Measurements from ENCODE around the gene KLF16. TPM values are rescaled to one million over a fixed set of nuclear protein-coding genes. Genes with fewer than 3 reads are reported as not detected.
A peak's percentile ranks its signal among the peaks of the same experiment; 100 is the strongest.

The KLF16 gene
- polyA plus RNA-seq, 4 donors: 7.8 to 18.6 (median 14.0) TPM

GRCh38 chr19:1827566-1828278, 35.7 kb downstream of the KLF16 start:
- 90 to 93% (median 91%) methylated on average over 39 to 41 of the region's 41 CpGs for WGBS, 3 donors
- peaks cover 5 to 83% (median 15%) of the 10 kb centered on the region in 3 donors for H3K36me3 ChIP-seq (ENCODE audit: control insufficient read depth in 3 of 3, insufficient read depth in 2 of 3, low read depth in 1 of 3, low read length in 3 of 3)
- no peak for FAIRE-seq
- no peak overlapping the region for H3K27ac ChIP-seq (ENCODE audit: low read depth in 1 of 3, low read length in 2 of 3)
- H3K4me3 ChIP-seq (ENCODE audit: low read depth in 1 of 3, low read length in 3 of 3): no peak overlapping the region
- no peak for DNase-seq
- H3K9me3 ChIP-seq (ENCODE audit: control insufficient read depth in 2 of 2, insufficient read depth in 1 of 2, low read depth in 1 of 2, low read length in 1 of 2): no peaks in the 10 kb centered on the region
- peaks cover 0 to 13% (median 5%) of the 10 kb centered on the region in 3 donors for H3K4me1 ChIP-seq (ENCODE audit: control insufficient read depth in 3 of 3, insufficient read depth in 2 of 3, low read depth in 1 of 3, low read length in 2 of 3)
- H3K27me3 ChIP-seq (ENCODE audit: control insufficient read depth in 3 of 3, insufficient read depth in 3 of 3, low read length in 3 of 3): no peaks in the 10 kb centered on the region

DNA sequence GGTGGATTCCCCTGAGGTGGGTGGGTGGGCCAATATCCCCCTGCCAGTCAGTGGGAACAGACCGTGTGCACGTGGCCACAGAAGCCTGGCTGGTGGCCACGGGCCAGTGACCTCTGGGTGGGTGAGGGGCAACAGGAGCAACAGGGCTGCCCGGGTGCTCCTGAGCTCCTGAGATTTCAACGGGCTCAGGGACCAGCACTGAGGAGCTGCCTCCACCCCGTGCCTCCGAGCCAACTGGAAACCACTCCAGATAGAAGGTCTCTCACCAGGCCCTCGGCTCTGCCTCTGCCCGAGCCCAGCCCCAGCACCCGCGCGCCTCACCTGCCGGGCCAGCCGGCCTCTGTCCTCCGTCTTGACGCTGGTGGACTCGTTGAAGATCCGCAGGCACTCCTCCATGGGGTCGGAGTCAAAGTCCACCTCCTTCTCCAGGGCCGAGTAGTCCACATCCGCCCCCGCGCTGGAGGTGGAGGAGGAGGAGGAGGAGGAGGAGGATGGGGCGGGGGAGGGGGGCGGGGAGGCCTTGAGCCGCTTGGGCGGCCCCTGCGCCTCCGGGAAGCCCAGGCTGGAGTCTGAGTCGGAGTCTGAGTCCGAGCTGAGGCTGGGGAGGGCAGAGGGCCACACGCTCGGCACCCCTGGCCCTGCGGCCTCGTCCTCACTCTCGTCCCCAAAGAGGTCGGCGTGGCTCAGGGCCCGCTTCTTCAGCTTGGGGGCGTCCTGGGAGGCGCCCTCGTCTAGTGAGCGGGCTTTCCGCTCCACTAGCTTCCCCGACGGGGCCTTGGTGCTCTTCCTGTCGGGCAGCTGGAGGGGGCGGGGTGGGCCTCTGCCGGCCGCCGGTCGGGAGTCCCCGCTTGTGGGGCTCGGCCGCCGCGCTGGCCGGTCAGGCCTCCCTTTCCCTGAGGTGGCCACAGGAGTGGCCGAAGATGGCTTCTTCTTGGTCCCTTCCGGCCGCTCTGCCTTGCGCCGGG, 36.5 kb downstream of the KLF16 start:
- no peak for FAIRE-seq
- Histone ChIP-seq H3K4me1 (ENCODE audit: control insufficient read depth in 3 of 3, insufficient read depth in 2 of 3, low read depth in 1 of 3, low read length in 2 of 3) (peaks cover 0 to 13% (median 5%) of the 10 kb centered on the region in 3 donors), H3K27ac (ENCODE audit: low read depth in 1 of 3, low read length in 2 of 3) (peak overlapping the region in 1 of 3 donors; percentile 67), H3K27me3 (ENCODE audit: control insufficient read depth in 3 of 3, insufficient read depth in 3 of 3, low read length in 3 of 3) (no peaks in the 10 kb centered on the region), H3K4me3 (ENCODE audit: low read depth in 1 of 3, low read length in 3 of 3) (peak overlapping the region in 1 of 3 donors; percentile 48), H3K9me3 (ENCODE audit: control insufficient read depth in 2 of 2, insufficient read depth in 1 of 2, low read depth in 1 of 2, low read length in 1 of 2) (no peaks in the 10 kb centered on the region), H3K36me3 (ENCODE audit: control insufficient read depth in 3 of 3, insufficient read depth in 2 of 3, low read depth in 1 of 3, low read length in 3 of 3) (peaks cover 10 to 85% (median 15%) of the 10 kb centered on the region in 3 donors)
- peak; percentile 39 to 83 for DNase-seq
- WGBS, 3 donors: 45 to 67% (median 57%) methylated on average over 29 to 63 of the region's 63 CpGs

DNA sequence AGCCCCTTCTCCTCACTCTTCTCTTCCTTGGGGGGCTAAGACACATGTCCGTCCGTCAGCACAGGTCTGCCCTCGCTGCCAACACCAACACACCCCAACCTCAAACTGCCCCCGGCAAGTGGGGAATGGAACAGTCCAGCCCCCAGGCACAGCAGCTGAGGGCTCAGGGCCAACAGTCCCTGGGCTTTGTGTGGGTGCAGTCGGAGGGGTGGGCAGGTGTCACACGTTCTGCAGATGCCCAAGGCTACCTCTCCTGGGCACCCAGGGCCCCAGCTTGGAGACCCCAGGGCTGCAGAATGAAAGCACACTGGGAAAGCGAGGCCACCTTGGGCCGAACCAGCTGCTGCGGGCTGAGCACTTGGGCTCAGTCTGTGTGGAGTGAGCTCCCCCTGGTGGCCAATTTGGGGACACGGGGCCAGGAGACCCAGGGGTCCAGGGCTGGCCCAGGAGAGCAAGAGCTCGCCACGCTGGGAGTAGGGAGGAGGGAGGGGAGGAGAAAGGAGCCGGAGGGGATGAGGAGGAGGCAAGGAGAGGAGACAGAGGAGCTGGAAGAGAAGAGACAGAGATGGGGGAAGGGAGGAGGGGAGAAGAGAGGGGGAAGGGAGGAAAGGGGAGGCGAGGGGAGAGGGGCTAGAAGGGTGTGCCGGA, 37.3 kb downstream of the KLF16 start:
- H3K4me1 ChIP-seq (ENCODE audit: control insufficient read depth in 3 of 3, insufficient read depth in 2 of 3, low read depth in 1 of 3, low read length in 2 of 3): peaks cover 0 to 13% (median 5%) of the 10 kb centered on the region in 3 donors
- FAIRE-seq (no peak), DNase-seq (peak; percentile 71 to 90)
- H3K9me3 ChIP-seq (ENCODE audit: control insufficient read depth in 2 of 2, insufficient read depth in 1 of 2, low read depth in 1 of 2, low read length in 1 of 2): no peaks in the 10 kb centered on the region
- peaks cover 12 to 89% (median 19%) of the 10 kb centered on the region in 3 donors for H3K36me3 ChIP-seq (ENCODE audit: control insufficient read depth in 3 of 3, insufficient read depth in 2 of 3, low read depth in 1 of 3, low read length in 3 of 3)
- H3K27me3 ChIP-seq (ENCODE audit: control insufficient read depth in 3 of 3, insufficient read depth in 3 of 3, low read length in 3 of 3): no peaks in the 10 kb centered on the region
- WGBS, 3 donors: 28 to 40% (median 39%) methylated on average over 13 to 15 of the region's 15 CpGs
- H3K4me3 ChIP-seq (ENCODE audit: low read depth in 1 of 3, low read length in 3 of 3): peak overlapping the region in 1 of 3 donors; percentile 48
- H3K27ac ChIP-seq (ENCODE audit: low read depth in 1 of 3, low read length in 2 of 3): peak overlapping the region in 1 of 3 donors; percentile 67

- FAIRE-seq: no peak
- Histone ChIP-seq H3K4me1 (ENCODE audit: control insufficient read depth in 3 of 3, insufficient read depth in 2 of 3, low read depth in 1 of 3, low read length in 2 of 3) (peaks cover 0 to 13% (median 5%) of the 10 kb centered on the region in 3 donors), H3K4me3 (ENCODE audit: low read depth in 1 of 3, low read length in 3 of 3) (no peak overlapping the region), H3K9me3 (ENCODE audit: control insufficient read depth in 2 of 2, insufficient read depth in 1 of 2, low read depth in 1 of 2, low read length in 1 of 2) (no peaks in the 10 kb centered on the region), H3K27ac (ENCODE audit: low read depth in 1 of 3, low read length in 2 of 3) (no peak overlapping the region), H3K27me3 (ENCODE audit: control insufficient read depth in 3 of 3, insufficient read depth in 3 of 3, low read length in 3 of 3) (no peaks in the 10 kb centered on the region), H3K36me3 (ENCODE audit: control insufficient read depth in 3 of 3, insufficient read depth in 2 of 3, low read depth in 1 of 3, low read length in 3 of 3) (peaks cover 15 to 90% (median 29%) of the 10 kb centered on the region in 3 donors)
- 86 to 92% (median 88%) methylated on average over 14 of the region's 14 CpGs for WGBS, 3 donors
- no peak for DNase-seq
These were observed 39.1 kb downstream of the KLF16 start for GRCh38 chr19:1824252-1824622.

DNA sequence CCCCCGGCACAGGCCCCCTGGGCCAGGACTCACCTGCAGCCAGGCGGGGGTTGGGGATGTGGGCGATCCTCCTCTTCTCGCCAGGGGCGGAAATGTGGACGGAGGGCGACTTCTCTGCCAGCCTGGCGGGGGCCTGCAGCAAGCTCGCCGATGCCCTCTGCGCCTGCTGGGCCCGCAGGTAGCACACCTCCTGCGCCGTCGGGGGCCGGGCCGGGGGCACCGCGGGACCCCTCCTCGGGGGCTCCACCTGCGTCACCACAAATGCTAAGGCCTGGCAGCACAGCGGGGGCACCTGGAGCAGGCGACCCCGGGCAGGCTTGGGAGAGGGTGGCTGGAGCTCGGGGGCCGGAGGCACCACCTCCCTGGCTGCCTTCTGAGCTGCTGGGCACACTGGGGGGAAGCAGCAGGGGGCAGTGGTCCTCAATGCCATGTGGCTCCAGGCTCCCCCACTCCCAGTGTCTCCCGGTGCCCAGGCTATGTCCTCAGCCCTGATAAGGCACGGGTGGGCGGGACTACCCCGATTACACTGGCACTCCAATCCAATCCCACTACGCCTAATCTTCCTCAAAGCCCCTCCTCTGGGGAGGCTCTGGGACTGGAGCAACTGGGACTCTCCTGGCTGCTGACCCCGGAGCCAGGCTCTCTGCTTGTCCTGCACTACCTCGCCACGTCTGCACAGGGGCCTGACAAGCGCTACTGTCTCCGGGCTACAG, 39.7 kb downstream of the KLF16 start:
- H3K27me3 ChIP-seq (ENCODE audit: control insufficient read depth in 3 of 3, insufficient read depth in 3 of 3, low read length in 3 of 3): no peaks in the 10 kb centered on the region
- FAIRE-seq (no peak), DNase-seq (no peak)
- H3K4me1 ChIP-seq (ENCODE audit: control insufficient read depth in 3 of 3, insufficient read depth in 2 of 3, low read depth in 1 of 3, low read length in 2 of 3): peaks cover 0 to 13% (median 5%) of the 10 kb centered on the region in 3 donors
- 86 to 93% (median 90%) methylated on average over 23 to 36 of the region's 36 CpGs for WGBS, 3 donors
- no peak overlapping the region for H3K27ac ChIP-seq (ENCODE audit: low read depth in 1 of 3, low read length in 2 of 3)
- H3K36me3 ChIP-seq (ENCODE audit: control insufficient read depth in 3 of 3, insufficient read depth in 2 of 3, low read depth in 1 of 3, low read length in 3 of 3): peaks cover 15 to 91% (median 33%) of the 10 kb centered on the region in 3 donors
- H3K4me3 ChIP-seq (ENCODE audit: low read depth in 1 of 3, low read length in 3 of 3): no peak overlapping the region
- no peaks in the 10 kb centered on the region for H3K9me3 ChIP-seq (ENCODE audit: control insufficient read depth in 2 of 2, insufficient read depth in 1 of 2, low read depth in 1 of 2, low read length in 1 of 2)

DNA sequence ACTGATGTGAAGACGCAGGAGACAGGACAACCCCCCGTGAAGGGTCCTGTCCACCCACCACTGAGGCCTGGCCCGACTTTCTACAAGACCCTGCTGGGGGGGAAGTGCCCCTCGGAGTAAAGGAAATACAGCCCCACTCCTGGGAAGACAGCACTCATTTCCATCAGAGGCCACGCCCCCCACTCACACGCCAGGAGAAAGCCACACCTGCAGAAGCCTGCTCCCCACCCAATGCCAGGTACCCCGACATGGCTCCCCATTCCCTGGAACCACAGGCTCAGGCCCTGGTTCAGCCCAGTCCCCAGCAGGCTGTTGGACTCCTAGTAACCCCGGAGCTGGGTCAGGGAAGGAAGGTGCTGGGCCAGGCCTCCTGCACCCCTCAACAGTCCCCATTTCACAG, 40.4 kb downstream of the KLF16 start:
- Histone ChIP-seq H3K4me1 (ENCODE audit: control insufficient read depth in 3 of 3, insufficient read depth in 2 of 3, low read depth in 1 of 3, low read length in 2 of 3) (peaks cover 0 to 13% (median 5%) of the 10 kb centered on the region in 3 donors), H3K36me3 (ENCODE audit: control insufficient read depth in 3 of 3, insufficient read depth in 2 of 3, low read depth in 1 of 3, low read length in 3 of 3) (peaks cover 21 to 92% (median 36%) of the 10 kb centered on the region in 3 donors), H3K4me3 (ENCODE audit: low read depth in 1 of 3, low read length in 3 of 3) (no peak overlapping the region), H3K9me3 (ENCODE audit: control insufficient read depth in 2 of 2, insufficient read depth in 1 of 2, low read depth in 1 of 2, low read length in 1 of 2) (no peaks in the 10 kb centered on the region), H3K27ac (ENCODE audit: low read depth in 1 of 3, low read length in 2 of 3) (no peak overlapping the region), H3K27me3 (ENCODE audit: control insufficient read depth in 3 of 3, insufficient read depth in 3 of 3, low read length in 3 of 3) (no peaks in the 10 kb centered on the region)
- WGBS, 3 donors: 79 to 89% (median 88%) methylated on average over 8 of the region's 8 CpGs
- no peak for FAIRE-seq
- DNase-seq: no peak

- FAIRE-seq (no peak), DNase-seq (no peak)
- no peaks in the 10 kb centered on the region for H3K9me3 ChIP-seq (ENCODE audit: control insufficient read depth in 2 of 2, insufficient read depth in 1 of 2, low read depth in 1 of 2, low read length in 1 of 2)
- no peak overlapping the region for H3K4me3 ChIP-seq (ENCODE audit: low read depth in 1 of 3, low read length in 3 of 3)
- peaks cover 0 to 13% (median 5%) of the 10 kb centered on the region in 3 donors for H3K4me1 ChIP-seq (ENCODE audit: control insufficient read depth in 3 of 3, insufficient read depth in 2 of 3, low read depth in 1 of 3, low read length in 2 of 3)
- no peak overlapping the region for H3K27ac ChIP-seq (ENCODE audit: low read depth in 1 of 3, low read length in 2 of 3)
- H3K36me3 ChIP-seq (ENCODE audit: control insufficient read depth in 3 of 3, insufficient read depth in 2 of 3, low read depth in 1 of 3, low read length in 3 of 3): peaks cover 26 to 92% (median 37%) of the 10 kb centered on the region in 3 donors
- no peaks in the 10 kb centered on the region for H3K27me3 ChIP-seq (ENCODE audit: control insufficient read depth in 3 of 3, insufficient read depth in 3 of 3, low read length in 3 of 3)
- 89 to 94% (median 92%) methylated on average over 18 to 19 of the region's 19 CpGs for WGBS, 3 donors
These were observed 41.2 kb downstream of the KLF16 start for GRCh38 chr19:1822210-1822609.

All from small intestine (tissue), 7 donors.